ENCODE measurements around the gene ATG7.
A peak's percentile ranks its signal among the peaks of the same experiment; 100 is the strongest.

Gene ATG7

DNA sequence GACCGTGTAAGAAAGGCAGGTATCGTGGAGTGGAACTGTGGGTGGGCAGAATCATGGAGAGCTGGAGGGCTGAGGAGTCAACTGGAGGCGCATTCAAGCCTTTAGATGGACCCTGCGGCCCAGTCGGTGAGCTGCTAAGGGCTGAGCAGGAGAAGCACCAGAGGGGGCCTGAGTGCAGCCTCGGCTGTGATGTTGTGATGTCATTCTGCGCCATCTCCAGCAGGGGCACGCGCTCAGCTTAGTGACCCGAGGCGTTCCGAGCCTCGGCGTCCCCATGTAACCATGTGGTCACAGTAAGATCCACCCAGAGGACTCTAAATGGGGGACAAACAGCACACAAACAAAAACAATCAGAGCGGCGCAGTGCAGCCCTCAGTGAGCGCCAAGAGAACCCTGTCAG, 294.7 kb downstream of the ATG7 start:
- Histone ChIP-seq H3K4me3 (ENCODE audit: control insufficient read depth in 1 of 7, extremely low read depth in 1 of 7, insufficient read depth in 4 of 7, low read depth in 2 of 7, low read length in 6 of 7) (no peak overlapping the region), H3K36me3 (ENCODE audit: control insufficient read depth in 4 of 4, insufficient read depth in 4 of 4, low read length in 3 of 4) (peaks cover 0 to 65% (median 47%) of the 10 kb centered on the region in 4 experiments), H3K4me1 (ENCODE audit: control extremely low read depth in 1 of 4, control insufficient read depth in 4 of 4, insufficient read depth in 4 of 4, low read length in 3 of 4) (peaks cover 0 to 8% (median 0%) of the 10 kb centered on the region in 4 experiments), H3K27ac (ENCODE audit: insufficient read depth in 1 of 2, low read depth in 1 of 2, low read length in 2 of 2, poor library complexity in 1 of 2, severe bottlenecking in 2 of 2) (no peak overlapping the region), H3K9me3 (ENCODE audit: control extremely low read depth in 1 of 5, control insufficient read depth in 4 of 5, insufficient read depth in 2 of 5, low read depth in 1 of 5, low read length in 4 of 5) (no peaks in the 10 kb centered on the region), H3K27me3 (replicated peaks in 2 of 5; ENCODE audit: control insufficient read depth in 4 of 5, insufficient read depth in 5 of 5, low read length in 4 of 5) (no peaks in the 10 kb centered on the region)
- ChIA-PET POLR2A (no interaction called here), CTCF (interaction anchor here (0.6 kb wide), 1 partner anchor 84 kb away, joined by 3 read pairs; no protein-coding TSS in a partner anchor)
- DNase-seq = no peak
- 98% methylated on average over 9 of the region's 17 CpGs for WGBS (ENCODE audit: insufficient coverage)

DNA sequence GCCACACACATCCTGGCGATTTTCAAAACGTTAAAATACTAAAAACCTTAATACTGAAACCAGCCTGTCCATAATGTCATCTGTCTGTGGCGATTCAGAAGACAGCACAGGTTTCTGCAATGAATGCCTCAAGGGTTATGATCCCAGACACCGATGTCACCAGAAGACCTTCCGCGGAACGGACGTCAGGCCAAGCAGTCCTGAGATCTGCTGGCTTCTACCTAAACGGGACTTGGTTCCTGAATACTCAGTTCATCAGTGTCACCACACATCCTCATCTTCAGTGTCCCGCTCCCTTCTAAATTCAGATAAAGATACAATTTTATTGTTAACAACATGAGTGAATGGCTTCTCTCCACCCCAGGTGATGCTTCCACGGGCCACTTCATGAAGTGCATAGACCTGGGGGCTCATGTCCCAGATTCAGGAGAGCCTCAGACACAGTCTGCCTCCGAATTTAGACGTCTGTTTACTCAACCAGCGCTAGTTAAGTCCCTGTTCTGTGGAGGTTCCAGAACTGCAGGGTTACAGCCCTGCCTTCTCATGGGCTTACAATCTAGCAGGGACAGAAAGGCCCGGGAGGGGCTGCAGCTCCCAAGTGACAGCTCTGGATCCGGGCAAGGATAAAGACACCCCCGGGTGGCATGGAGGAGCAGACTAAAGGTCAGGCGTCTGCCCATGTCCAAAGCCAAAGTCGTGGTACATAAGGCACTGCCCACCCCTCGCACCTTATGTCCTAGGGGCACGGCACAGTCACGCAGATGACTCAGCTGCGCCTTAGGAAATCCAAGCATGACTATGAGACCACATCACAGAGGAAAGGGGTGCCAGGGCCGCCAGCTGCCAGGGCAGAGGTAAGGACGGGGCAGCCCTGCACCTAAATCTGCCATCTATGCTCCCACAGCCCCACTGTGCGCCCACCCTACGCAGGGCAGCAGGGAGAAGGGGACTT, 295.6 kb downstream of the ATG7 start:
- POLR2A ChIA-PET = no interaction called here
- DNase-seq = no peak
- WGBS (ENCODE audit: insufficient coverage) = 97% methylated on average over 21 of the region's 27 CpGs
- H3K9me3 ChIP-seq (ENCODE audit: control extremely low read depth in 1 of 5, control insufficient read depth in 4 of 5, insufficient read depth in 2 of 5, low read depth in 1 of 5, low read length in 4 of 5) = no peaks in the 10 kb centered on the region
- peaks cover 0 to 61% (median 44%) of the 10 kb centered on the region in 4 experiments for H3K36me3 ChIP-seq (ENCODE audit: control insufficient read depth in 4 of 4, insufficient read depth in 4 of 4, low read length in 3 of 4)
- no peaks in the 10 kb centered on the region for H3K27me3 ChIP-seq (replicated peaks in 2 of 5; ENCODE audit: control insufficient read depth in 4 of 5, insufficient read depth in 5 of 5, low read length in 4 of 5)
- H3K4me1 ChIP-seq (ENCODE audit: control extremely low read depth in 1 of 4, control insufficient read depth in 4 of 4, insufficient read depth in 4 of 4, low read length in 3 of 4) = peaks cover 0 to 8% (median 0%) of the 10 kb centered on the region in 4 experiments
- peak overlapping the region in 1 of 2 experiments; percentile 25 for H3K27ac ChIP-seq (ENCODE audit: insufficient read depth in 1 of 2, low read depth in 1 of 2, low read length in 2 of 2, poor library complexity in 1 of 2, severe bottlenecking in 2 of 2)
- H3K4me3 ChIP-seq (ENCODE audit: control insufficient read depth in 1 of 7, extremely low read depth in 1 of 7, insufficient read depth in 4 of 7, low read depth in 2 of 7, low read length in 6 of 7) = no peak overlapping the region
- CTCF ChIA-PET = no interaction called here

DNA sequence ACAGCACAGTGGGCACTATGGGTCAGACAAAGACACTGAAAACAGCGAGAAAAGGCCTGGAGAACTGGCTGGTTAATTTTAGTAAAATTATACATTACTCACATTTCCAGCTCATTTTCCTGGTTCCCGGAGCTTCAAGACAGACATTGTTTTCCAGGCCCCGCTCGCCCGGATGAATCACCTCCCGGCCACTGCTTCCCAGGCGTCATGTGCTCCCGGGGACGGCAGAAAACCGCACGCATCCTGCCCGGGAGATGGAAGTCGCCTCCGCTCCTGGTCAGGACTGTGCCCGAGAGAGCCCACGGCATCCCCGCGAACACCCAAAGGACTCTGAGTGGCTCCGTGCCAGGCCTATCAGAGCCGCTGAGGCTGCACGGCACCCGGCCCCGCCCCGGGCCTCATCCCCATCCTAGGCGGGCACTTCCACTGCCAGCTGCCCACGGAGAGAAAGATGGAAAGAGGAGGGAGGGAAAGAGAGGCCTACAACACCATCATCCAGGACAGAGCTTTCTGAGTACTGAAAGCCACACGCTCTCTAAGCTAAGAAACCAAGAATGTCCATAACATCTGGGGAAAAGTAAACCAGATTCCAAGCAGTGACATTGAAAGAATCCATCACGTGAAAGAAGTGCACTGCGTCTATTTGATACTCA, 296.4 kb downstream of the ATG7 start:
- no peaks in the 10 kb centered on the region for H3K9me3 ChIP-seq (ENCODE audit: control extremely low read depth in 1 of 5, control insufficient read depth in 4 of 5, insufficient read depth in 2 of 5, low read depth in 1 of 5, low read length in 4 of 5)
- DNase-seq = no peak
- H3K4me1 ChIP-seq (ENCODE audit: control extremely low read depth in 1 of 4, control insufficient read depth in 4 of 4, insufficient read depth in 4 of 4, low read length in 3 of 4) = peaks cover 0 to 8% (median 0%) of the 10 kb centered on the region in 4 experiments
- CTCF ChIA-PET = no interaction called here
- no peak overlapping the region for H3K4me3 ChIP-seq (ENCODE audit: control insufficient read depth in 1 of 7, extremely low read depth in 1 of 7, insufficient read depth in 4 of 7, low read depth in 2 of 7, low read length in 6 of 7)
- H3K27ac ChIP-seq (ENCODE audit: insufficient read depth in 1 of 2, low read depth in 1 of 2, low read length in 2 of 2, poor library complexity in 1 of 2, severe bottlenecking in 2 of 2) = peak overlapping the region in 1 of 2 experiments; percentile 25
- POLR2A ChIA-PET = interaction anchor here (0.6 kb wide), 1 partner anchor 130 kb away, joined by 3 read pairs; no protein-coding TSS in a partner anchor
- H3K36me3 ChIP-seq (ENCODE audit: control insufficient read depth in 4 of 4, insufficient read depth in 4 of 4, low read length in 3 of 4) = peaks cover under 1 to 53% (median 40%) of the 10 kb centered on the region in 4 experiments
- WGBS (ENCODE audit: insufficient coverage) = 98% methylated on average over 28 of the region's 29 CpGs
- H3K27me3 ChIP-seq (replicated peaks in 2 of 5; ENCODE audit: control insufficient read depth in 4 of 5, insufficient read depth in 5 of 5, low read length in 4 of 5) = no peaks in the 10 kb centered on the region

DNA sequence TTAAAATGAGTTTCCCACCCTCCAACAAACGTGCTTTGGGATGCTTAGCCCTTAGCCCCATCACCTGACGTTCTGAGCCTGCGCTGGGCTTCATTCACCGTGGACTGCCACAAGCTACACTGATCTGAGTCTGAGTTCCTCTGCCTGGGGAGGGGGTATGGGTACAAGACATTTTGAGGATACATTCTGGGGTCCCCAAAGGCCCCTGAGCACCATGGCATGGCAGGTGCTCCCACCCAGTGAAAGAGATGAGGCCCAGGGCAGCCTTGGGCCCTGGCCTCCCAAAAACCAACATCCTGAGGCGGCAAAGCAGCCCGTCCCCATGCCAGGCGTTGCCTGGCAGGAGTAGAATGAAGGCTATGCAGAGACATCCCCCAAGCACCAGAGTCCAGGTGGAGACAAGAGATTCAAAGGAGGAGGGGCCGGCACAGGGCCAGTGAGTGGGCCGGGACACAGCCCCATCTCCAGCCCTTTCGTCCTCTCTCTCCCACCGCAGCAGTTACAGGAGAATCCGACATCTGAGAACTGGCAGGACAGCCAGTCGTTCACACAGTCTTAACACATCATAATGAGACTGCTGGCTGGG, 297.1 kb downstream of the ATG7 start:
- ChIA-PET POLR2A (interaction anchor here (0.6 kb wide), 1 partner anchor 130 kb away, joined by 3 read pairs; no protein-coding TSS in a partner anchor), CTCF (no interaction called here)
- peaks cover 0 to 8% (median 0%) of the 10 kb centered on the region in 4 experiments for H3K4me1 ChIP-seq (ENCODE audit: control extremely low read depth in 1 of 4, control insufficient read depth in 4 of 4, insufficient read depth in 4 of 4, low read length in 3 of 4)
- no peak overlapping the region for H3K27ac ChIP-seq (ENCODE audit: insufficient read depth in 1 of 2, low read depth in 1 of 2, low read length in 2 of 2, poor library complexity in 1 of 2, severe bottlenecking in 2 of 2)
- WGBS (ENCODE audit: insufficient coverage) = 99% methylated on average over 12 of the region's 13 CpGs
- peaks cover 2 to 50% (median 37%) of the 10 kb centered on the region in 4 experiments for H3K36me3 ChIP-seq (ENCODE audit: control insufficient read depth in 4 of 4, insufficient read depth in 4 of 4, low read length in 3 of 4)
- no peak for DNase-seq
- no peaks in the 10 kb centered on the region for H3K27me3 ChIP-seq (replicated peaks in 2 of 5; ENCODE audit: control insufficient read depth in 4 of 5, insufficient read depth in 5 of 5, low read length in 4 of 5)
- H3K4me3 ChIP-seq (ENCODE audit: control insufficient read depth in 1 of 7, extremely low read depth in 1 of 7, insufficient read depth in 4 of 7, low read depth in 2 of 7, low read length in 6 of 7) = no peak overlapping the region
- no peaks in the 10 kb centered on the region for H3K9me3 ChIP-seq (ENCODE audit: control extremely low read depth in 1 of 5, control insufficient read depth in 4 of 5, insufficient read depth in 2 of 5, low read depth in 1 of 5, low read length in 4 of 5)

DNA sequence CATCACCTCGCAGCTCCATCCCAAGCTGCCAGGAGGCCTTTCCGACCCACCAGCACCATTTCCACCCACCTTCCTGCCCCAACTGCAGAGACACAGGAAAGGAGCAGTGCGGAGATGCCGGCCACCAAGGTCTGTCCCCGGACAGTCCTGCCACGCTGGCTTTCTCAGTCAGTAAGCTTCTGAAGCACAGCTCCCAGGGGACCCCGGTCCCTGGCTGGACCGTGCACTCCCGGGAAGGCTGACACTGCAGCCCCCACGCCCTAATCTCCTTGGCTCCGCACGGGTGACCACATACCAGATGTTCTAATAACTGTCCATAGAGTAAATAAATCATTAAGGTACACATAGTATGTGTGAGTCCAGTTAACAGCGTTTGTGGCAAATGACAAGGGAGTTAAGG, 298.1 kb downstream of the ATG7 start:
- POLR2A ChIA-PET = interaction anchor here (0.6 kb wide), 1 partner anchor 684 kb away, joined by 3 read pairs; no protein-coding TSS in a partner anchor
- WGBS (ENCODE audit: insufficient coverage) = 100% methylated on average over 8 of the region's 13 CpGs
- H3K27ac ChIP-seq (ENCODE audit: insufficient read depth in 1 of 2, low read depth in 1 of 2, low read length in 2 of 2, poor library complexity in 1 of 2, severe bottlenecking in 2 of 2) = peak overlapping the region in 1 of 2 experiments; percentile 4

DNA sequence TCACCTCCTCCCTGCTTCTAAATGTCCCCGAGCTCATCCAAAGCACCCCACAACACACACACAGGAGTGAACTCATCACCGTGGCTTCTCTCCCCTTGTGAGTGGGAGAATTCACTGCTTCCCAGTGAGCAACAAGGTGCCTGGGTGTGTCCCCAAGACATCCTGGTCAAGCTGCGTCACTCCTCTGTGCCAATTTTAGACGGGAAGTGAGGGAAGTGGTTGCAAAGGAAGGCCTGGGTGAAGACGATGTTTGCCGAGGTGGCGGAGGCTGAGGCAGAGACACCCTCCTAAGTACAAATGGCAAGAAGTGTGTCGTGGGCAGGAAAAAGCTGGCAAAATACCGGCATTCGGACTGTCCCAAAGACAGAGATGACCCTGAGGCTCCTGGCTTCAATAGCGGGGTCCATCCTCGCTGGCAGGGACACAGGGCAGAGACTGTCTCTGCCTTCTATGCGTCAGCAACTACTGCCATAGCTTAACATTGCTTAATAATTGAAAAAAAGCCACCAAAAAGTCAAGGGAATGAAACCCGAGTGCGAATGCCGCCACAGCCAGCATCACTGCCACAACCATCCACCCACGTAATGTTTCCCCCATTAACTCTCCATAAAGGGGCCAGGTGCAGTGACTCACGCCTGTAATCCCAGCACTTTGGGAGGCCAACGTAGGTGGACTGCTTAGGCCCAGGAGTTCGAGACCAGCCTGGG, 298.7 kb downstream of the ATG7 start:
- DNase-seq = peak; percentile 11 to 27 (median 17)
- peak overlapping the region in 1 of 7 experiments; percentile 13 for H3K4me3 ChIP-seq (ENCODE audit: control insufficient read depth in 1 of 7, extremely low read depth in 1 of 7, insufficient read depth in 4 of 7, low read depth in 2 of 7, low read length in 6 of 7)
- POLR2A ChIA-PET = no interaction called here
- no peaks in the 10 kb centered on the region for H3K27me3 ChIP-seq (replicated peaks in 2 of 5; ENCODE audit: control insufficient read depth in 4 of 5, insufficient read depth in 5 of 5, low read length in 4 of 5)
- H3K9me3 ChIP-seq (ENCODE audit: control extremely low read depth in 1 of 5, control insufficient read depth in 4 of 5, insufficient read depth in 2 of 5, low read depth in 1 of 5, low read length in 4 of 5) = no peaks in the 10 kb centered on the region
- peaks cover 2 to 48% (median 34%) of the 10 kb centered on the region in 4 experiments for H3K36me3 ChIP-seq (ENCODE audit: control insufficient read depth in 4 of 4, insufficient read depth in 4 of 4, low read length in 3 of 4)
- CTCF ChIA-PET = interaction anchor here (0.6 kb wide), 1 partner anchor 33 kb away, joined by 3 read pairs; no protein-coding TSS in a partner anchor
- peak overlapping the region; percentile 4 to 39 for H3K27ac ChIP-seq (ENCODE audit: insufficient read depth in 1 of 2, low read depth in 1 of 2, low read length in 2 of 2, poor library complexity in 1 of 2, severe bottlenecking in 2 of 2)
- WGBS (ENCODE audit: insufficient coverage) = 64% methylated on average over 17 of the region's 20 CpGs
- peaks cover 0 to 8% (median 0%) of the 10 kb centered on the region in 4 experiments for H3K4me1 ChIP-seq (ENCODE audit: control extremely low read depth in 1 of 4, control insufficient read depth in 4 of 4, insufficient read depth in 4 of 4, low read length in 3 of 4)

More for the DNA sequence above, 298.1 kb downstream of the ATG7 start:
- CTCF ChIA-PET = no interaction called here
- Histone ChIP-seq H3K4me1 (ENCODE audit: control extremely low read depth in 1 of 4, control insufficient read depth in 4 of 4, insufficient read depth in 4 of 4, low read length in 3 of 4) (peaks cover 0 to 8% (median 0%) of the 10 kb centered on the region in 4 experiments), H3K4me3 (ENCODE audit: control insufficient read depth in 1 of 7, extremely low read depth in 1 of 7, insufficient read depth in 4 of 7, low read depth in 2 of 7, low read length in 6 of 7) (no peak overlapping the region), H3K27me3 (replicated peaks in 2 of 5; ENCODE audit: control insufficient read depth in 4 of 5, insufficient read depth in 5 of 5, low read length in 4 of 5) (no peaks in the 10 kb centered on the region), H3K9me3 (ENCODE audit: control extremely low read depth in 1 of 5, control insufficient read depth in 4 of 5, insufficient read depth in 2 of 5, low read depth in 1 of 5, low read length in 4 of 5) (no peaks in the 10 kb centered on the region), H3K36me3 (ENCODE audit: control insufficient read depth in 4 of 4, insufficient read depth in 4 of 4, low read length in 3 of 4) (peaks cover 2 to 47% (median 35%) of the 10 kb centered on the region in 4 experiments)
- no peak for DNase-seq
